GM12874 (cell line): ENCODE data around the gene NSG2.

Experiments used
- TF ChIP-seq, protein P1 (sequence below): IDR thresholded peaks from 2 replicates; pipeline ENCODE4 v1.5.1; 2011; ENCODE audit warnings: low read depth, mild to moderate bottlenecking, control low read depth, low read length, moderate library complexity; ENCODE audit not compliant: insufficient read depth

The NSG2 gene

DNA sequence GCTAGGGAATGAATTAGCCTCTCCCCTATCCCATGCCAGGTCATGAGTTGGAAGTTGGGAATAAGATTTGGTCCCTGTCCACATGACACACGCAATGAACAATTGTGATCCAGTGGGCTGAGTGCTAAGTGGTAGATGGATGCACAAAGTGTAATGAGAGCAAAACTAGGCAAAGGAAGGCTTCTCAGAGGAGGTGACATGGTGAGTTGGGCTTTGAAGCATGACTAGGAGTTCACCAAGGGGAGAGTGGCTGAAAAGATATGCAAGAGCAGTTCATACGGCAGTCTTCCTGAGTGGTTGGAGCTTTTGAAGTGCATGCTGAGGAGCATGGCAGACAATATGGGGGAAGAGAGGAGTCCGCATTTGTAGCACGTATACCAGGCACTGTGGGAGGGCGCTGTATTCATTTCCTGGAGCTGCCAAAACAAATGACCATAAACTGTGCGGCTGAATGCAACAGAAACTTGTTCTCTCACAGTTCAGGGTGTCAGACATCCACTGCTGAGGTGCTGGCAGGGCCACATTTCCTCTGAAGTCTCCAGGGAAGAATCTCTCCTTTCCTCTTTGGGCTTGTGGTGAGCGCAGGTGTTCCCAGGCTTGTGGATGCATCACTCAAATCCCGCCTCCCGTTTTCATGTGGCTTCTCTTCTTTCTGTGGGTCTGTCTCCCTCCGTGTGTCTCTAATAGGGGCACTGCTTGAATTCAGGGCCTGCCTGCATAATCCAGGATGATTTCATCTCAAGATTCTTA, 49.5 kb downstream of the NSG2 start:
- TF ChIP-seq, protein P1, sequence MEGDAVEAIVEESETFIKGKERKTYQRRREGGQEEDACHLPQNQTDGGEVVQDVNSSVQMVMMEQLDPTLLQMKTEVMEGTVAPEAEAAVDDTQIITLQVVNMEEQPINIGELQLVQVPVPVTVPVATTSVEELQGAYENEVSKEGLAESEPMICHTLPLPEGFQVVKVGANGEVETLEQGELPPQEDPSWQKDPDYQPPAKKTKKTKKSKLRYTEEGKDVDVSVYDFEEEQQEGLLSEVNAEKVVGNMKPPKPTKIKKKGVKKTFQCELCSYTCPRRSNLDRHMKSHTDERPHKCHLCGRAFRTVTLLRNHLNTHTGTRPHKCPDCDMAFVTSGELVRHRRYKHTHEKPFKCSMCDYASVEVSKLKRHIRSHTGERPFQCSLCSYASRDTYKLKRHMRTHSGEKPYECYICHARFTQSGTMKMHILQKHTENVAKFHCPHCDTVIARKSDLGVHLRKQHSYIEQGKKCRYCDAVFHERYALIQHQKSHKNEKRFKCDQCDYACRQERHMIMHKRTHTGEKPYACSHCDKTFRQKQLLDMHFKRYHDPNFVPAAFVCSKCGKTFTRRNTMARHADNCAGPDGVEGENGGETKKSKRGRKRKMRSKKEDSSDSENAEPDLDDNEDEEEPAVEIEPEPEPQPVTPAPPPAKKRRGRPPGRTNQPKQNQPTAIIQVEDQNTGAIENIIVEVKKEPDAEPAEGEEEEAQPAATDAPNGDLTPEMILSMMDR = no peak

DNA sequence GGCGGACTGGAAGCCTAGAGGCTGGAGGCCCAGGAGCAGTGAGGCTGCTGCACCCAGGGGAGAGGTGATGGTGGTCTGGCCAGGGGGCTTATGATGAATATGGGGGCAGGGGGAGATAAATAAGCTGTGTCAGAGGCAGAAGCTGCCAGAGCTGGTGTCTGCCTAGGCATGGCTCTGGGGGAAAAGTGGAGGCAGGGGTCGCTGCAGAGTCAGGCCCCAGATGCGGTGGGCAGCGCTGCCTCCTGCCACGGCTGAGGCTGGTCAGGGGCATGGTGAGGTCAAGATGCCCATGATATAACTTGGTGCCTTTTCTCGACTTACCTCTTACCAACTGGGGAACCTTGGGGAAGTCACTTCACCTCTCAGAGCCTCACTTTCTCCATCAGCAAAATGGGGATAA, 51.1 kb downstream of the NSG2 start:
- TF ChIP-seq, protein P1 = no peak

DNA sequence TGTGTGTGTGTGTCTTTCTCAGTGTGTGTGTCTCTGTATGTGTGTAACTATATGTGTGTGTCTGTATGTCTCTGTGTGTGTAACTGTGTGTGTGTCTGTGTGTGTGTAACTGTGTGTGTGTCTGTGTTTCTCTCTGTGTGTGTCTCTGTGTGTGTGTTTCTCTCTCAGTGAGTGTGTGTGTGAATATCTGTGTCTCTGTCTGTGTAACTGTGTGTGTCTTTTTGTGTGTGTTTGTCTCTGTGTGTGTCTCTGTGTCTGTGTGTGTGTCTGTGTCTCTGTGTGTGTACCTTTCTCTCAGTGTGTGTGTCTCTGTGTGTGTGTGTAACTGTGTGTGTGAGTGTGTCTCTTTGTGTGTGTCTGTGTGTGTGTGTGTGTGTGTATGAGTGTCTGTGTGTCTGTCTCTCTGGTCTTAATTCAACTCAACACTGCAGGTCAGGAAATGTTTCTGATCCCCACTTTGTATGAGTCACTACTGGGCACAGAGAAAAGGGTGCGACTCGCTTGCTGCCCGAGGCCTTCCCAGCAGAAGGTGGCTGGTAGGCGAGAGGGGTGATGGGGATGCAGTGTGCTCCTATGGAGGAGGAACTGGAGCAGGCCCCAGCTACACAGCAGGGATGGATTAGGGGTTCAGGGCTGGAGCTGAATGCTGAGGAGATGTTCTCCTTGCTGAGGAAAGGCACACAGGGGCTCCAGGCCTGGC, 52.1 kb downstream of the NSG2 start:
- TF ChIP-seq, protein P1 = no peak

DNA sequence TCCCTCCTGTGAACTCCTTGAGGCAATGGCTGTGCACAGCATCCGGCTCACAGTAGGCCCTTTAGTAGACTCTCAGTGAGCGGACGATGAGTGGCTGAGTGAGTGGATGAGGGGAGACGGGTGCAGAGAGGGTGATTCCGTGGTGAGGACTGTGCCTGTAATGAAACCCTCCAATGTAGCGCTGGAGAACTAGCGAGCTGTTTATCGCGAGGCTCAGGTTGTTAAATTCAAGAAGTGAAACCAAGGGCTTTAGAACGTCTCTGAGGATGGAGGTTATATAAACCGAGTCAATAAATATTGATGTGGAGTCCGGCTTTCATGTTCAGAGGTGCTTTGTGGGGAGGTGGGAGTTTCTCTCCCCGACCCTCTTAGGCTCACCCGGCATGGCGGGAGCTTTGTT, 53.2 kb downstream of the NSG2 start:
- TF ChIP-seq, protein P1 = no peak

DNA sequence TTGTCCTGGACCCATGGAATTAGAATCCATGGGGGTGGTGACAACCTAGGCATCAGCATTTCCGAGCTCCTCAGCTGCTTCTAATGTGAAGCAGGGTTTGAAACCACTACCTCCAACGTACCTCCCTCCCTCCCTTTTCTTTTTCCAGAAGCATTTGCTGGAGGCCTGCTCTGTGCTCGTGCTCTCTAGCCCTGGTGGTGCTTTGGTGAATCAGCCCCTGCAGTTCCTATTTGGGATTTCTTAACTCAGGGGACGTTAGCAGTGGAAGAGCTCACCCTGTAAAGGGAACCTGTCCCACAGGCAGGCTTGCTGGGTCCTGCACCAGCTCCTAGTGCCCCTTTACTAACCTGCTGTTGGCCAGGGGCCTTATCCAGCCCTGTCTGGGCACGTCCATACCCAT, 55.0 kb downstream of the NSG2 start:
- TF ChIP-seq, protein P1 = no peak

DNA sequence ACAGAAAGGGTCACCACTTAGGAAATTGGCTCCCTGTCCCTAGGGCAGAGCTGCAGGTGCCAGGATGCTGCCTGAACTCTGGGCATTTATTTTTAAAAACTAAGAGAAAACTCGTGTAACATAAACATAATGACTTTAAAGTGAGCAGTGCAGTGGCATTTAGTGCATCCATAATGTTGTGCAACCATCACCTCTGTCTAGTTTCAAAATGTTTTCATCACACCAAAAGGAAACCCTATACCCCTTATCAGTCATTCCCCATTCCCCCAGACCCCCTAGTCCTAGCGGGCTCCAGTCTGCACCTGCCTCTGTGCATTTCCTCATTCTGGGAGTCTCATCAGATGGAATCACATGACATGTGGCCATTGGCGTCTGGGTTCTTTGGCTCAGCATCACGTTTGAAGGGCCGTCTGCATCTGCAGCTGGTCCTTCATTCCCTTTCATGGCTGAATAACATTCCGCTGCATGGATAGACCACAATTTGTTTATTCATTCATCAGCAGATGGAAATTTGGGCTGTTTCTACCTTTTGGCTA, 55.8 kb downstream of the NSG2 start:
- TF ChIP-seq, protein P1 = no peak

DNA sequence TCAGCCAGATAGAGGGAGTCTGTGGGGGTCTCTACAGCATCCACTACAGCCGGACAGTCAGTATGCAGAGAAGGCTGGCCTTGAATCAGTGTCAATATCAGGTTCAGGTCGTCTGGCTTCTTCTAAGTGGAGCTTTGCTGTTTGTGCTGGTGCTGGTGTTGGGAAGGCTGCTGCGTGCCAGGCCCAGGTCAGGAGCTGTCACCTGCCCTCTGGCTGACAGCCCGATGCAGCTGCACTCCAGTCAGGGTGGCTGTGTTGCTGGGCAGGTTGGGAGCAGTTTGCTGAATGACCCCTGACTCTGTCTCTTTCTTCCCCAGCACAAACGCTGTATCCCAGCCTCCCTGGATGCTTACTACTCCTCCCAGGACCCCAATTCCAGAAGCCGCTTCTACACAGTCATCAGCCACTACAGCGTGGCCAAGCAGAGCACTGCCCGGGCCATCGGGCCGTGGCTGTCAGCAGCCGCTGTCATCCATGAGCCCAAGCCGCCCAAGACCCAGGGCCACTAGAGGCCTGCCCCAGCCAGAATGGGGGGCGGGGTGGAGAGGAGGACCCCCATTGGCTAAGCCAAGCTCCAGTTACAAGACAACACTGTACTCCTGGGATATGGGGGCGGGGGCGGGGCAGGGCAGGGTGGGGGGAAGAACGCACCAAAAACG, 61.6 kb downstream of the NSG2 start:
- TF ChIP-seq, protein P1 = no peak
